Right cardiac atrium (tissue), 5 donors: Measurements from ENCODE around the gene MXD4. TPM values are rescaled to one million over a fixed set of nuclear protein-coding genes. Genes with fewer than 3 reads are reported as not detected.
A peak's percentile ranks its signal among the peaks of the same experiment; 100 is the strongest.
"Not testable (repeated sequence)": the region's sequence is repeated elsewhere in the genome, so short reads cannot be mapped to it uniquely, and the experiment has no call there.

Source experiments
- ATAC-seq, 2 donors: fragments of 200-7000 bp; cut with Tn5 transposase; one replicate each; pipeline versions ENCODE4 v1.8.0 to v1.9.1; 2020; ENCODE audit warnings: moderate library complexity in 2 of 2, mild to moderate bottlenecking in 1 of 2
- DNase-seq, 3 donors: peaks; one replicate each; pipeline ENCODE4 v3.0.0-alpha.2; 2020
- H3K27ac ChIP-seq: one replicate; pipeline ENCODE4 v1.5.1; 2013; ENCODE audit warnings: mild to moderate bottlenecking, low read length, control low read depth, moderate library complexity
- H3K27me3 ChIP-seq: one replicate; pipeline ENCODE4 v1.6.1; 2013; ENCODE audit not compliant: control insufficient read depth, insufficient read depth
- H3K4me1 ChIP-seq: one replicate; pipeline ENCODE4 v1.6.1; 2013; ENCODE audit warnings: low read length; ENCODE audit not compliant: control insufficient read depth, insufficient read depth
- H3K4me3 ChIP-seq: one replicate; pipeline ENCODE4 v1.5.1; 2013; ENCODE audit warnings: low read length, control low read depth
- H3K9me3 ChIP-seq: one replicate; pipeline ENCODE4 v1.6.1; 2013; ENCODE audit warnings: low read length; ENCODE audit not compliant: control insufficient read depth
- WGBS: extraction: QIAGEN DNeasy Blood & Tissue Kit; methylation state at CpG from one replicate; pipeline ENCODE4 v1.1.7; 2013; 5-methylcytosine and 5-hydroxymethylcytosine counted together
- intact Hi-C, 4 donors: fragments of 100-400 bp; cut with DNase I; formaldehyde crosslinking; loops; one replicate each; pipeline versions ENCODE4 v1.11.0 to v1.14.0; 2022 to 2023
- polyA plus RNA-seq: library from polyadenylated mRNA; stranded (reverse); fragments of 200-250 nt; gene quantifications from one replicate; pipeline ENCODE4 v1.2.3, GENCODE V29; 2013
- total RNA-seq, 4 donors: library from RNA; stranded (reverse); fragmentation: NEBNext Ultra II Directional; extraction: Animal tissue kit (Norgen Biotek cat#: 25700); gene quantifications; one replicate each; pipeline ENCODE4 v1.2.1, GENCODE V29; 2021
- donor health status: healthy with polysubstance abuse.
- donor health status: DM: no; HTN: yes; CAD: no.
- donor health status: DM: no; HTN: no; CAD: no.
- donor health status: DM: no; HTN: yes; CAD: no; lungs with severe emphysema.
- donor health status: DM: yes; HTN: yes; CAD: no.

Gene MXD4
- total and polyA plus RNA-seq, 5 donors, result 27.2 to 43.1 (median 32.7) TPM

DNA sequence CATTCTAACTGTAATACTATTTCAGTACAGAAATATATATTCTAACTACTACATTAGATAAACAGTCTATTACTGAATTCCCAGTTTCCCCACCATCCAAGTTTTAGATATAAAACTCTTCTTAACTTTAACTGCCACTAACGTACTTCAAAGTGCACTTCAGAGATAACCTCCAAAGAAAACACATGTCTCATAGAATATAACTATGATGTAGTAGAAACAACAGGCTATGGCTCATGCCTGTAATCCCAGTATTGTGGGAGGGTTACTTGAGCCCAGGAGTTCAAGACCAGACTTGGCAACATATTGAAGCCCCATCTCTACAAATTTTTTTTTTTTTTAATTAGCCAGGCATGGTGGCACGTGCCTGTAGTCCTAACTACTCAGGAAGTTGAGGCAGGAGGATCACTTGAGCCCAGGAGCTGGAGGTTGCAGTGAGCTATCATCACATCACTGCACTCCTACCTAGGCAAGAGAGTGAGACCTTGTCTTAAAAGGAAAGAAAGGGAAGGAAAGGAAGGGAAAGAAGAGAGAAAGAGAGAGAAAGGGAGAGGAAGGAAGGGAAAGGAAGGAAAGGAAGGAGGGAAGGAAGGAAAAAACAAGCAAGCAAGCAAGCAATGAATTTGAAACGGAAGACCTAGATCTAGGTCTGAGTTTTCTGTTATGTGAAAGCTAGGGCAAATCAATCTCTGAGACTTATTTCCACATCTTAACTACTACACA, 24.8 kb downstream of the MXD4 start:
- WGBS, result 50% methylated on average over 3 of the region's 3 CpGs
- no peaks in the 10 kb centered on the region for H3K27me3 ChIP-seq
- no peaks in the 10 kb centered on the region for H3K4me1 ChIP-seq
- DNase-seq (no peak), ATAC-seq (no peak)
- H3K27ac ChIP-seq, result no peak overlapping the region
- no peak overlapping the region for H3K4me3 ChIP-seq
- intact Hi-C loops, result no loop called here
- H3K9me3 ChIP-seq, result no peaks in the 10 kb centered on the region

DNA sequence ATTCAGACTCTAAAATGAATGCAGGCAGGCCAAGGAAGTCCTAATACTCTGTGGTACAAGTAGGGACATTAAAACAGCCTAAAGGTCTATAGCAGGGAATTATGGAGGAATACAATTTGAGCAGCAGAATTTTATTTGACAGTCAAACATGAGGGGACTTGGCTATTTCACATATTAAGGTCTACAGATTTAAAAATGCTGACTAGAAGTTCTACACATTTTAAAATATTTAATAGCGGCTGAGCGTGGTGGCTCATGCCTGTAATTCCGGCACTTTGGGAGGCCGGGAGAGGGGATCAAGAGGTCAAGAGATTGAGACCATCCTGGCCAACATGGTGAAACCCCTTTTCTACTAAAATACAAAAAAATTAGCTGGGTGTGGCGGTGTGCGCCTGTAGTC, 30.8 kb downstream of the MXD4 start:
- no peak for ATAC-seq
- WGBS, result 99% methylated on average over 6 of the region's 6 CpGs

GRCh38 chr4:2226261-2226660, 35.6 kb downstream of the MXD4 start:
- WGBS, result 75% methylated on average over 2 of the region's 2 CpGs
- Histone ChIP-seq H3K4me1 (no peaks in the 10 kb centered on the region), H3K4me3 (no peak overlapping the region), H3K9me3 (no peaks in the 10 kb centered on the region), H3K27me3 (no peaks in the 10 kb centered on the region), H3K27ac (no peak overlapping the region)
- intact Hi-C loops, result loop anchor here in 2 of 4 donors (10.0 kb wide), 1 partner anchor 239 kb away; the partner anchor contains the start of gene RNF4 (in 2 of the 2)
- ATAC-seq (no peak), DNase-seq (no peak)

More for the DNA sequence above, 30.8 kb downstream of the MXD4 start:
- Histone ChIP-seq H3K4me3 (no peak overlapping the region), H3K27ac (no peak overlapping the region), H3K9me3 (no peaks in the 10 kb centered on the region), H3K27me3 (no peaks in the 10 kb centered on the region), H3K4me1 (no peaks in the 10 kb centered on the region)
- intact Hi-C loops, result no loop called here
- no peak for DNase-seq

- no peak for DNase-seq
- Histone ChIP-seq H3K4me3 (no peak overlapping the region), H3K4me1 (no peaks in the 10 kb centered on the region), H3K9me3 (no peaks in the 10 kb centered on the region), H3K27me3 (no peaks in the 10 kb centered on the region), H3K27ac (no peak overlapping the region)
- WGBS, result 92% methylated on average over 2 of the region's 2 CpGs
- intact Hi-C loops, result loop anchor here in 2 of 4 donors (10.0 kb wide), 1 partner anchor 242 kb away; the partner anchor contains the start of gene RNF4 (in 2 of the 2)
- no peak for ATAC-seq
Observed at GRCh38 chr4:2222838-2223237, 39.1 kb downstream of the MXD4 start.

DNA sequence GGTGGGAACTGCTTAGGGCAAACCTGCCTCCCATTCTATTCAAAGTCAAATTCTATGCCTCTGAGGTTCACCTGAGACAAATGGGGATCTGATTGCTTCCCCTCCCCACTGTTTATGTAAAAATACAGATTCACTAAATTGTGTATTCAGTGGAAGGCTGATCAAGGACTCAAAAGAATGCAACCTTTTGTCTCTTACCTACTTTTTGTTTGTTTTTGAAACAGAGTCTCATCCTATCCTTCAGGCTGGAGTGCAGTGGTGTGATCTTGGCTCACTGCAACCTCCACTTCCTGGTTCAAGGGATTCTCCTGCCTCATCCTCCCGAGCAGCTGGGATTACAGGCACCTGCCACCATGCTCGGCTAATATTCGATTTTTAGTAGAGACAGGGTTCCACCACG, 40.5 kb downstream of the MXD4 start:
- H3K27ac ChIP-seq, ATAC-seq, H3K9me3 ChIP-seq, H3K4me3 ChIP-seq, H3K4me1 ChIP-seq, DNase-seq, H3K27me3 ChIP-seq: not testable (repeated sequence)
- intact Hi-C loops, result loop anchor here in 2 of 4 donors (10.0 kb wide), 1 partner anchor 243 kb away; the partner anchor contains the start of gene RNF4 (in 2 of the 2)
- 67% methylated on average over 4 of the region's 4 CpGs for WGBS

DNA sequence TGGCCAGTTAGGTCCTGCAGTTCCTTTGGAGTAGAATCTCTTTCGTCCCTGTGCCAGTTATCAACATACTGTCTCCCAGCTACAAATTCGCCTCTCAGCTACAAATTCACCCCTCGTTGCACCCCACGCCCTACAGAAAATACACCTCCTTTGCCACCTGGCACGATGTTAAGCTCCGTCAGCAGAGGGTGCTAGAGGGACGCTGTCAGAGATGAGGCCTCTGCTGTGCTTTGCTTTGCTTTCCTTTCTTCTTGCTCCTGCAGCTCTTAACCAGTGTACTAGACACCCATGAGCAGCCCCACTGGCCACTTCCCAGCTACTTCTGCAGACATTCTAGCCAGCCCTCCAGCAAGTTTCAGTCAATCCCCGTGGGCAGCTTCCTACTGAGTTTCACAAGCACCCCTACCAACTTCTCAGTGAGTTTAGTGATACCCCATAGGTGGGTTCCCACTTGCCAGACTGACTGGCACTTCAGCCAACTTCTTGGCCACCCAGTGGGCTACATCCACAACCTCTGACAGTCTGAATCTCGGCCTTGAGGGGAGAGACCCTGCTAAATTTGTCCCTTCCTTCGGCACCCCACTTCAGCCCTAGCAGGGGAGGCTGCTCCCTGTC, 41.8 kb downstream of the MXD4 start:
- DNase-seq, result peak; percentile 64 to 88 (median 74)
- Histone ChIP-seq H3K27ac (no peak overlapping the region), H3K27me3 (no peaks in the 10 kb centered on the region), H3K4me3 (no peak overlapping the region), H3K9me3 (no peaks in the 10 kb centered on the region), H3K4me1 (no peaks in the 10 kb centered on the region)
- 11% methylated on average over 10 of the region's 10 CpGs for WGBS
- ATAC-seq, result peak; percentile 84 to 85
- intact Hi-C loops, result loop anchor here in 2 of 4 donors (10.0 kb wide), 1 partner anchor 245 kb away; the partner anchor contains the start of gene RNF4 (in 2 of the 2)

GRCh38 chr4:2219233-2219760, 42.6 kb downstream of the MXD4 start:
- WGBS, result 87% methylated on average over 6 of the region's 6 CpGs
- intact Hi-C loops, result no loop called here
- ATAC-seq, result no peak
- no peak overlapping the region for H3K4me3 ChIP-seq
- no peaks in the 10 kb centered on the region for H3K4me1 ChIP-seq
- no peak overlapping the region for H3K27ac ChIP-seq
- DNase-seq, result no peak
- no peaks in the 10 kb centered on the region for H3K27me3 ChIP-seq
- no peaks in the 10 kb centered on the region for H3K9me3 ChIP-seq

- Histone ChIP-seq H3K27ac (no peak overlapping the region), H3K9me3 (no peaks in the 10 kb centered on the region), H3K4me3 (no peak overlapping the region), H3K4me1 (no peaks in the 10 kb centered on the region), H3K27me3 (no peaks in the 10 kb centered on the region)
- no peak for ATAC-seq
- intact Hi-C loops, result no loop called here
- DNase-seq, result no peak
- 89% methylated on average over 1 of the region's 1 CpG for WGBS
Observed at GRCh38 chr4:2218436-2218835, 43.5 kb downstream of the MXD4 start.

GRCh38 chr4:2217726-2218125, 44.2 kb downstream of the MXD4 start:
- WGBS, result 72% methylated on average over 3 of the region's 3 CpGs
- intact Hi-C loops, result no loop called here
- DNase-seq (no peak), ATAC-seq (no peak)
- H3K9me3 ChIP-seq, result no peaks in the 10 kb centered on the region
- no peaks in the 10 kb centered on the region for H3K4me1 ChIP-seq
- no peaks in the 10 kb centered on the region for H3K27me3 ChIP-seq
- no peak overlapping the region for H3K27ac ChIP-seq
- H3K4me3 ChIP-seq, result no peak overlapping the region

DNA sequence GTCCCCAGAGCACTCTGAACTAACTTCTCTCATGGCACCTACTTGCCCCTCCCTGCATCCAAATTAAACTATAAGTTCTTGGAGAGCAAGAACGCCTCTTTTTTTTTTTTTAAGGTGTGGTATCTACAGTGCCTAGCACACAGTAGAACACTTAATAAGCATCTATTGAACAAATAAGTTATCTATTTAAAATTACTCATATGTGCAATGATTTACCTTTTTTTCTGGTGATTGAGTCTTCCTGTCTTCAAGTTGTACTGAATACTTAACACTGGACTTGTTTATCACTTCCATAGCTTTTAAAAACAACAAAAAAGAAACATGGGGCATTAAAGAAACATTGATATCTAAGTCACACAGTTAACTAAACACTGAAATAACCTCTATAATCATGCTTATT, 49.1 kb downstream of the MXD4 start:
- Histone ChIP-seq H3K9me3 (no peaks in the 10 kb centered on the region), H3K4me1 (no peaks in the 10 kb centered on the region), H3K27me3 (no peaks in the 10 kb centered on the region), H3K27ac (no peak overlapping the region), H3K4me3 (no peak overlapping the region)
- DNase-seq (no peak), ATAC-seq (no peak)
- intact Hi-C loops, result no loop called here
- WGBS, result 84% methylated on average over 1 of the region's 1 CpG

DNA sequence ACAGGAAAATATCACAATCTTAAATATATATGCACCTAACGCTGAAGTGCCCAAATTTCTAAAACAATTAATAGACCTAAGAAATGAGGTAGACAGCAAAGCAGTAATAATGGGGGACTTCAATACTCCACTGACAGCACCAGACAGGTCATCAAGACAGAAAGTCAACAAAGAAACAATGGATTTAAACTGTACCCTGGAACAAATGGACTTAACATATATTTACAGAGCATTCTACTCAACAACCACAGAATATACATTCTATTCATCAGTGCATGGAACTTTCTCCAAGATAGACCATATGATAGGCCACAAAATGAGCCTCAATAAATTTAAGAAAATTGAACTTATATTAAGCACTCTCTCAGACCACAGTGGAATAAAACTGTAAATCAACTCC, 59.1 kb downstream of the MXD4 start:
- not testable (repeated sequence) for DNase-seq
- 94% methylated on average over 1 of the region's 1 CpG for WGBS

More for the DNA sequence above, 59.1 kb downstream of the MXD4 start:
- H3K4me1 ChIP-seq, H3K27me3 ChIP-seq, intact Hi-C loops, ATAC-seq, H3K27ac ChIP-seq, H3K9me3 ChIP-seq, H3K4me3 ChIP-seq: not testable (repeated sequence)
